GM23338 (cell line): ENCODE results near the gene CMIP. TPM values are rescaled to one million over a fixed set of nuclear protein-coding genes. Genes with fewer than 3 reads are reported as not detected.

Source experiments
- ATAC-seq: fragments of 200-7000 bp; cut with Tn5 transposase; 3 replicates; pipeline ENCODE4 v1.9.1; 2020
- DNase-seq: peaks from one replicate; pipeline ENCODE4 v3.0.0-alpha.2; 2015; ENCODE audit warnings: low spot score
- H2AFZ ChIP-seq: fragments of 200-600 bp; sonication (generic); 2 replicates; pipeline ENCODE4 v1.8.0; 2016; ENCODE audit warnings: antibody characterized with exemption, mild to moderate bottlenecking, moderate library complexity
- H3F3A ChIP-seq: fragments of 200-600 bp; sonication (generic); replicated peaks from 2 replicates; pipeline ENCODE4 v1.8.0; 2017; ENCODE audit warnings: antibody characterized with exemption, mixed run types, low read depth
- H3K27ac ChIP-seq: fragments of 200-600 bp; sonication (generic); 2 replicates; pipeline ENCODE4 v1.6.1; 2016; ENCODE audit warnings: low read depth
- H3K27me3 ChIP-seq: fragments of 200-600 bp; sonication (generic); 2 replicates; pipeline ENCODE4 v1.8.0; 2016; ENCODE audit warnings: mild to moderate bottlenecking, mixed run types, moderate library complexity; ENCODE audit not compliant: insufficient read depth
- H3K36me3 ChIP-seq: fragments of 200-600 bp; sonication (generic); 2 replicates; pipeline ENCODE4 v1.8.0; 2016; ENCODE audit warnings: mild to moderate bottlenecking; ENCODE audit not compliant: insufficient read depth
- H3K4me1 ChIP-seq: fragments of 200-600 bp; sonication (generic); 2 replicates; pipeline ENCODE4 v1.8.0; 2016; ENCODE audit warnings: mild to moderate bottlenecking, moderate library complexity; ENCODE audit not compliant: insufficient read depth
- H3K4me2 ChIP-seq: fragments of 200-600 bp; sonication (generic); 2 replicates; pipeline ENCODE4 v1.7.1; 2017; ENCODE audit warnings: mixed run types
- H3K4me3 ChIP-seq: fragments of 200-600 bp; sonication (generic); 2 replicates; pipeline ENCODE4 v1.6.1; 2016; ENCODE audit warnings: mixed run types
- H3K79me2 ChIP-seq: fragments of 200-600 bp; sonication (generic); replicated peaks from 2 replicates; pipeline ENCODE4 v1.8.0; 2017; ENCODE audit warnings: mild to moderate bottlenecking; ENCODE audit not compliant: insufficient read depth
- H3K9me2 ChIP-seq: fragments of 200-600 bp; sonication (generic); 2 replicates; pipeline ENCODE4 v1.8.0; 2017; ENCODE audit not compliant: insufficient read depth
- H4K20me1 ChIP-seq: fragments of 200-600 bp; sonication (generic); replicated peaks from 2 replicates; pipeline ENCODE4 v1.8.0; 2017; ENCODE audit warnings: mild to moderate bottlenecking; ENCODE audit not compliant: insufficient read depth
- H3K27ac Mint-ChIP-seq: 2 replicates; pipeline ENCODE4 v1.8.0; 2020; ENCODE audit warnings: inconsistent platforms, mild to moderate bottlenecking, moderate library complexity, mixed read lengths
- H3K27me3 Mint-ChIP-seq: 3 replicates; pipeline ENCODE4 v1.8.0; 2022; ENCODE audit warnings: low read depth, mild to moderate bottlenecking, moderate library complexity, mixed read lengths, inconsistent platforms; ENCODE audit not compliant: insufficient read depth, poor library complexity
- H3K36me3 Mint-ChIP-seq: 3 replicates; pipeline ENCODE4 v1.8.0; 2021; ENCODE audit warnings: low read depth, mild to moderate bottlenecking, inconsistent platforms, moderate library complexity, mixed read lengths
- H3K4me1 Mint-ChIP-seq: 3 replicates; pipeline ENCODE4 v1.8.0; 2020; ENCODE audit warnings: mild to moderate bottlenecking, inconsistent platforms, mixed read lengths
- H3K4me3 Mint-ChIP-seq: 3 replicates; pipeline ENCODE4 v1.8.0; 2021; ENCODE audit warnings: moderate library complexity, mild to moderate bottlenecking, inconsistent platforms, mixed read lengths
- H3K9me3 Mint-ChIP-seq: 3 replicates; pipeline ENCODE4 v1.8.0; 2020; ENCODE audit warnings: moderate library complexity, mild to moderate bottlenecking, inconsistent platforms, mixed read lengths
- CREB1 ChIP-seq: fragments of 250-450 bp; sonication (Bioruptor Pico); IDR thresholded peaks from 2 replicates; pipeline ENCODE4 v1.5.0; 2020; ENCODE audit warnings: low read depth, mild to moderate bottlenecking, moderate library complexity
- CTCF ChIP-seq, 2 experiments: fragments of 200-600 bp in 1 of 2; sonication (generic) in 1 of 2; conservative IDR thresholded peaks; 2 replicates each; pipeline versions ENCODE4 v1.5.1 to v1.6.1; 2016 to 2017; ENCODE audit warnings: antibody characterized with exemption in 2 of 2, low read depth in 2 of 2, mild to moderate bottlenecking in 2 of 2, moderate library complexity in 1 of 2
- EZH2 ChIP-seq: fragments of 200-600 bp; sonication (generic); IDR thresholded peaks from one replicate; pipeline ENCODE4 v1.8.0; 2017; ENCODE audit warnings: antibody characterized with exemption, mild to moderate bottlenecking, low read depth; ENCODE audit not compliant: unreplicated experiment
- EZH2phosphoT487 ChIP-seq: fragments of 200-600 bp; sonication (generic); IDR thresholded peaks from one replicate; pipeline ENCODE4 v1.8.1; 2018; ENCODE audit warnings: antibody characterized with exemption; ENCODE audit not compliant: unreplicated experiment
- JUNB ChIP-seq: IDR thresholded peaks from one replicate; pipeline ENCODE4 v1.6.1; 2016; ENCODE audit warnings: antibody characterized with exemption; ENCODE audit not compliant: unreplicated experiment
- NANOG ChIP-seq: IDR thresholded peaks from 2 replicates; pipeline ENCODE4 v1.6.1; 2016; ENCODE audit warnings: antibody characterized with exemption, borderline replicate concordance
- POLR2AphosphoS5 ChIP-seq: IDR thresholded peaks from 2 replicates; pipeline ENCODE4 v1.6.1; 2016; ENCODE audit warnings: antibody characterized with exemption, low read depth
- REST ChIP-seq: IDR thresholded peaks from one replicate; pipeline ENCODE4 v1.6.1; 2018; ENCODE audit warnings: antibody characterized with exemption; ENCODE audit not compliant: unreplicated experiment
- STAT1 ChIP-seq: IDR thresholded peaks from one replicate; pipeline ENCODE4 v1.6.1; 2016; ENCODE audit warnings: antibody characterized with exemption; ENCODE audit not compliant: unreplicated experiment
- ZNF114 ChIP-seq: fragments of 250-450 bp; sonication (Bioruptor Pico); IDR thresholded peaks from 2 replicates; pipeline ENCODE4 v1.5.0; 2020; ENCODE audit warnings: mild to moderate bottlenecking, moderate library complexity
- ZNF331 ChIP-seq: fragments of 250-450 bp; sonication (Bioruptor Pico); IDR thresholded peaks from 2 replicates; pipeline ENCODE4 v1.5.0; 2020; ENCODE audit warnings: low read depth, mild to moderate bottlenecking, moderate library complexity
- polyA plus RNA-seq: library from polyadenylated mRNA; unstranded; fragments of >200 nt; fragmentation: Nextera tagmentation; extraction: Ambion mirVana; gene quantifications from 2 replicates; pipeline ENCODE4 v1.2.1, GENCODE V29; 2016
- total RNA-seq: library from RNA; depleted of rRNA; stranded (reverse); fragments of >200 nt; shearing (Covaris generic); gene quantifications from 2 replicates; pipeline ENCODE4 v1.2.3, GENCODE V29; 2014
- TF ChIP-seq, protein P1 (sequence below): IDR thresholded peaks from 2 replicates; pipeline ENCODE4 v1.6.1; 2016; ENCODE audit warnings: antibody characterized with exemption

The CMIP gene
- total and polyA plus RNA-seq, 2 experiments from 2014 or later: 9.5 to 62.3 TPM

DNA sequence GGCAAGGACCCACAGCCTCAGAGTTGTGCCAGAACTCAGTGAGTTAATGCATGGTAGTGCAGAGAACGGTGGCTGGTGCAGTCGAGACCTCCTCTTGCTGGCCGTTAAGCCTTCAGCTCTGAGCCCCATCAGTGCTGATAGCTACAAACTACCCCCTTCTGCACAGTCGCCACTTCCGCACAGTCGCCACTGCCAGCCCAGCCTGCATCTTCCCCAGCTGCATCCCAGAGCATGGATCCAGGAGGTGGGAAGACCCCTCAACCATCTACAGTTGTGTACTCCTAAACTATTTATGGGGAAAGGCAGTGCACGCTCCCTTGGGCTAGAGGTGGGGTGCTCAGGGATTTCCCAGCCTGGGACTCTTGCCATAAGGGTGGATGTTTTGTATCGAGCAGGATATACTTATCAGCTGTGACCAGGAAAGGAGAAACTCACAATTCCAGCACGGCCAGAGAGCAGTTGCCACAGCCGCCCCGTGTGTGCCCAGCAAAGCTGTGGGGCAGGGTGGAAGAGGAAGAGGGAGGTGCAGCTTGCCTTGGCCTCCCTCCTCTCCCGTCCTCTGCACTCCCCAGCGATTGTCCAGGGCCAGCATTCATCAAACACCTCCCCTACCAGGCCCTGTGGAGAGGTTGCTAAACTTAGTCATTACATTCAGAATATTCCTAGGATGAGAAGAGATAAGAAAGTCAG is 49.5 kb upstream of the CMIP start (continued):
- TF ChIP-seq REST: no peak
- no peak for TF ChIP-seq ZNF331 (CRISPR knock-in tag)
- TF ChIP-seq CREB1 (CRISPR knock-in tag): no peak
- no peak for TF ChIP-seq ZNF114 (CRISPR knock-in tag)
- no peak for TF ChIP-seq STAT1

GRCh38 chr16:81397058-81397878 is 47.3 kb upstream of the CMIP start:
- Histone ChIP-seq H3K36me3 (no peaks in the 10 kb centered on the region), H3F3A (no peaks in the 10 kb centered on the region), H3K4me1 (no peaks in the 10 kb centered on the region), H3K4me3 (no peak overlapping the region), H3K4me2 (no peak overlapping the region), H3K27me3 (no peaks in the 10 kb centered on the region), H3K9me2 (no peaks in the 10 kb centered on the region), H4K20me1 (0 out of 2 replicates have a peak, but pooled peaks cover 2% of the 10 kb centered on the region), H3K79me2 (no peaks in the 10 kb centered on the region), H3K27ac (no peak overlapping the region), H2AFZ (no peak overlapping the region)
- no peaks in the 10 kb centered on the region for H3K36me3 Mint-ChIP-seq
- DNase-seq (no peak), ATAC-seq (no peak)
- H3K27ac Mint-ChIP-seq: no peak overlapping the region
- peaks cover 4% of the 10 kb centered on the region for H3K27me3 Mint-ChIP-seq
- no peaks in the 10 kb centered on the region; the same call in 2 of the 3 replicates for H3K4me1 Mint-ChIP-seq
- H3K9me3 Mint-ChIP-seq: no peaks in the 10 kb centered on the region
- no peak overlapping the region for H3K4me3 Mint-ChIP-seq
- TF ChIP-seq NANOG: no peak
- TF ChIP-seq, protein P1, sequence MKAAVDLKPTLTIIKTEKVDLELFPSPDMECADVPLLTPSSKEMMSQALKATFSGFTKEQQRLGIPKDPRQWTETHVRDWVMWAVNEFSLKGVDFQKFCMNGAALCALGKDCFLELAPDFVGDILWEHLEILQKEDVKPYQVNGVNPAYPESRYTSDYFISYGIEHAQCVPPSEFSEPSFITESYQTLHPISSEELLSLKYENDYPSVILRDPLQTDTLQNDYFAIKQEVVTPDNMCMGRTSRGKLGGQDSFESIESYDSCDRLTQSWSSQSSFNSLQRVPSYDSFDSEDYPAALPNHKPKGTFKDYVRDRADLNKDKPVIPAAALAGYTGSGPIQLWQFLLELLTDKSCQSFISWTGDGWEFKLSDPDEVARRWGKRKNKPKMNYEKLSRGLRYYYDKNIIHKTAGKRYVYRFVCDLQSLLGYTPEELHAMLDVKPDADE: no peak
- no peak for TF ChIP-seq EZH2phosphoT487
- TF ChIP-seq REST: no peak
- no peak for TF ChIP-seq CTCF (conservative IDR thresholded peaks at IDR 0.05; ENCODE audit: low read depth in 2 of 2)
- TF ChIP-seq POLR2AphosphoS5: no peak
- no peak for TF ChIP-seq STAT1
- TF ChIP-seq JUNB: no peak
- TF ChIP-seq CREB1 (CRISPR knock-in tag): no peak
- TF ChIP-seq ZNF331 (CRISPR knock-in tag): no peak
- no peak for TF ChIP-seq EZH2
- no peak for TF ChIP-seq ZNF114 (CRISPR knock-in tag)
